ENCODE data around the gene MYL5.
"Not testable (repeated sequence)": the region's sequence is repeated elsewhere in the genome, so short reads cannot be mapped to it uniquely, and the experiment has no call there.

Gene MYL5

DNA sequence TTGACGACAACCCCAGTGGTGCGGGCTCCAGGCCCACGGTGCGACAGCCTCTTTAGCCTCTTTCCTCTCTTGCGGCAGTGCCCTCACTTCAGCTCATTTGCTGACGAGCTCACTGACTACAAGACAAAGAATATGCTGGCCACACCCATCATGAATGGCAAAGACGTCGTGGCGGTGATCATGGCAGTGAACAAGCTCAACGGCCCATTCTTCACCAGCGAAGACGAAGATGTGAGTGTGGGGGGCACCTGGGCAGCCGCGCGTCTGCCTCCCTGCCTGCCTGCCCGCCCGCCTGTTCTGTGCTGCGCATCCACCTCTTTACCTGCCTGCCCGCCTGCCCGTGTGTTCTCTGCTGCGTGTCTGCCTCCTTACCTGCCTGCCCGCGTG, 39.8 kb upstream of the MYL5 start:
- no peak for DNase-seq
- TF ChIP-seq, protein P1, sequence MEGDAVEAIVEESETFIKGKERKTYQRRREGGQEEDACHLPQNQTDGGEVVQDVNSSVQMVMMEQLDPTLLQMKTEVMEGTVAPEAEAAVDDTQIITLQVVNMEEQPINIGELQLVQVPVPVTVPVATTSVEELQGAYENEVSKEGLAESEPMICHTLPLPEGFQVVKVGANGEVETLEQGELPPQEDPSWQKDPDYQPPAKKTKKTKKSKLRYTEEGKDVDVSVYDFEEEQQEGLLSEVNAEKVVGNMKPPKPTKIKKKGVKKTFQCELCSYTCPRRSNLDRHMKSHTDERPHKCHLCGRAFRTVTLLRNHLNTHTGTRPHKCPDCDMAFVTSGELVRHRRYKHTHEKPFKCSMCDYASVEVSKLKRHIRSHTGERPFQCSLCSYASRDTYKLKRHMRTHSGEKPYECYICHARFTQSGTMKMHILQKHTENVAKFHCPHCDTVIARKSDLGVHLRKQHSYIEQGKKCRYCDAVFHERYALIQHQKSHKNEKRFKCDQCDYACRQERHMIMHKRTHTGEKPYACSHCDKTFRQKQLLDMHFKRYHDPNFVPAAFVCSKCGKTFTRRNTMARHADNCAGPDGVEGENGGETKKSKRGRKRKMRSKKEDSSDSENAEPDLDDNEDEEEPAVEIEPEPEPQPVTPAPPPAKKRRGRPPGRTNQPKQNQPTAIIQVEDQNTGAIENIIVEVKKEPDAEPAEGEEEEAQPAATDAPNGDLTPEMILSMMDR (IDR thresholded peaks at IDR 0.05): no peak
- no peaks in the 10 kb centered on the region for H3K36me3 ChIP-seq

DNA sequence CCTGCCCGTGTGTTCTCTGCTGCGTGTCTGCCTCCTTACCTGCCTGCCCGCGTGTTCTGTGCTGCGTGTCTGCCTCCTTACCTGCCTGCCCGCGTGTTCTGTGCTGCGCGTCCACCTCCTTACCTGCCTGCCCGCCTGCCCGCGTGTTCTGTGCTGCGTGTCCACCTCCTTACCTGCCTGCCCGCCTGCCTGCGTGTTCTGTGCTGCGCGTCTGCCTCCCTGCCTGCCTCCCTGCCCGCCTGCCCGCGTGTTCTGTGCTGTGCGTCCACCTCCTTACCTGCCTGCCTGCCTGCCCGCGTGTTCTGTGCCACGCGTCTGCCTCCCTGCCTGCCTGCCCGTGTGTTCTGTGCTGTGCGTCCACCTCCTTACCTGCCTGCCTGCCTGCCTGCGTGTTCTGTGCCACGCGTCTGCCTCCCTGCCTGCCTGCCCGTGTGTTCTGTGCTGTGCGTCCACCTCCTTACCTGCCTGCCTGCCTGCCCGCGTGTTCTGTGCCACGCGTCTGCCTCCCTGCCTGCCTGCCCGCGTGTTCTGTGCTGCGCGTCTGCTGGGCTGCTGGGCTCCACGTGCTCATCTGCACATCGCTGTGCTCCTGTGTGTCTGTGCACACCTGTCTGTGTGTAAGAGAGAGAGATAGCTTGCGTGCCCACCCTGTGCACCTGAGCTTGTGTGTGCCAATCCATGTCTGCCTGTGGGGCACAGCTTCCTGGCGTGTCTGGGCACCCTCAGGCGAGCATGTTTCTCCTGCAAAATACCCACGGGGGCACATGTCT, 39.1 kb upstream of the MYL5 start:
- H3K4me3 ChIP-seq; H3K4me1 ChIP-seq; H3K9me3 ChIP-seq; H3K27ac ChIP-seq; intact Hi-C loops (cut with DNase I; ENCODE audit: low total_unique reads); H3K36me3 ChIP-seq; DNase-seq: not testable (repeated sequence)
- peaks cover 0 to 23% of the 10 kb centered on the region in 2 donors for H3K27me3 ChIP-seq

More for the DNA sequence above, 39.8 kb upstream of the MYL5 start:
- peaks cover 0 to 9% (median 0%) of the 10 kb centered on the region in 3 donors for H3K9me3 ChIP-seq
- H3K27me3 ChIP-seq: peaks cover 0 to 26% of the 10 kb centered on the region in 2 donors
- no peak overlapping the region for H3K4me3 ChIP-seq
- H3K27ac ChIP-seq: no peak overlapping the region
- no peaks in the 10 kb centered on the region for H3K4me1 ChIP-seq
- intact Hi-C loops (cut with DNase I; ENCODE audit: low total_unique reads): no loop called here

DNA sequence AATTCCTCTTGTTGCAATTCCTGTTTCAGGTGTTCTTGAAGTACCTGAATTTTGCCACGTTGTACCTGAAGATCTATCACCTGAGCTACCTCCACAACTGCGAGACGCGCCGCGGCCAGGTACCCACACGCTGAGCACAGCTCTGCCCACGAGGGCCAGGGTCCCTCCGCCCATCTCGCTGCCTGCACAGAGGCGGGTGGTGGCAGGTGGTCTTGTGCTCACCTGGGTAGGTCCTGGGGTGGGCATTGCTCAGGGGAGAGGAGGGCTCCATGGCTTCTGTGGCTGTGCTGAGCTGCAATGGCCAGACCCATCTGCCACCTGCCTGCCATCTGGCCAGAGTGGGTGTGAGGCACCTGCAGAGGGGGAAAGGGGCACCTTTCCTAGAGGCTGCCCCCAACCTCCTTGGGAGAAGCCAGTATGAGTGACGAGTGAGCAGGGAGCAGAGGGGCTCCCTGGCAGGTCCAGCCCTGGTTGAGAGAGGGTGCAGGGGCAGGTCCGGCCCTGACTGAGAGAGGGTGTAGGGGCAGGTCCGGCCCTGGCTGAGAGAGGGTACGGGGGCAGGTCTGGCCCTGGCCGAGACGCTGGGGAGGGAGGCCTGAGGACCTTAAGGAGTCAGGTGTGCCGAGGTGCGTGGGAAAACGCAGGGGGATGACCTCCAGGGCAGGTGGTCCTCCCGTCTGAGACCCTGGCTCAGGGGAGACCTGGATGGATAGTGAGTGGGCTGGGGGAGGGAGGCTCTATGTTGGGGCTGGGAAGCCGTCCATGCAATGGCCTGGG, 38.3 kb upstream of the MYL5 start:
- Histone ChIP-seq H3K27ac (no peak overlapping the region), H3K36me3 (no peaks in the 10 kb centered on the region), H3K27me3 (peaks cover 0 to 27% of the 10 kb centered on the region in 2 donors), H3K4me3 (no peak overlapping the region), H3K9me3 (peaks cover 0 to 9% (median 0%) of the 10 kb centered on the region in 3 donors), H3K4me1 (no peaks in the 10 kb centered on the region)
- TF ChIP-seq, protein P1 (IDR thresholded peaks at IDR 0.05): no peak
- intact Hi-C loops (cut with DNase I; ENCODE audit: low total_unique reads): no loop called here
- peak in 1 of 2 donors; percentile 44 for DNase-seq

DNA sequence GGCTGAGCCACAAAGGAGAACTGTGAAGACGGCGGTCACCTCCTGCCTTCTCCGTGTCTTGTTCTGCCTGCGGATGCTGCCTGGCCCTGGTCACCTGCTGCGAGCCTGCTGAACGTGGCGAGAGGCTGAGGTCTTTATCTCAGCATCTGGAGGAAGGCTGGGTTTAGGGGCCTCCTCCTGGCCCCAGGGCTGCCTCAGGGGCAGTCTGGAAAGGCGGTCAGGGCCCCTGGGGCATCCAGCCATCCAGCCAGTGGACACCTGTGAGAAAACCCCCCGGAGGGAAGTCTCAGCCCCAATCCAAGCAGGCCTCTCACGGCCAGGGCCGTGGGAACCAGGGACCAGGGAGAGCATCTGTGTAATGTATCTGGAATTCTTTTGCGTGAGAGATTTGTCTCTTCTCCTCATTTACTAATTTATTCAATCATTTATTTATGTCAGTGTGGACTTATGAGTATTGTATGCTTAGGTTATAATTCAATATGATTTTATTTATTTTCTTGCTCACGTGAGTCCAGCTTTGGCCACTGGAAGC, 37.6 kb upstream of the MYL5 start:
- TF ChIP-seq, protein P1 (IDR thresholded peaks at IDR 0.05): no peak
- Histone ChIP-seq H3K36me3 (no peaks in the 10 kb centered on the region), H3K9me3 (peaks cover 0 to 13% (median 6%) of the 10 kb centered on the region in 3 donors), H3K27ac (no peak overlapping the region), H3K27me3 (peaks cover 0 to 27% of the 10 kb centered on the region in 2 donors), H3K4me1 (no peaks in the 10 kb centered on the region), H3K4me3 (no peak overlapping the region)
- peak in 1 of 2 donors; percentile 40 for DNase-seq
- intact Hi-C loops (cut with DNase I; ENCODE audit: low total_unique reads): no loop called here

DNA sequence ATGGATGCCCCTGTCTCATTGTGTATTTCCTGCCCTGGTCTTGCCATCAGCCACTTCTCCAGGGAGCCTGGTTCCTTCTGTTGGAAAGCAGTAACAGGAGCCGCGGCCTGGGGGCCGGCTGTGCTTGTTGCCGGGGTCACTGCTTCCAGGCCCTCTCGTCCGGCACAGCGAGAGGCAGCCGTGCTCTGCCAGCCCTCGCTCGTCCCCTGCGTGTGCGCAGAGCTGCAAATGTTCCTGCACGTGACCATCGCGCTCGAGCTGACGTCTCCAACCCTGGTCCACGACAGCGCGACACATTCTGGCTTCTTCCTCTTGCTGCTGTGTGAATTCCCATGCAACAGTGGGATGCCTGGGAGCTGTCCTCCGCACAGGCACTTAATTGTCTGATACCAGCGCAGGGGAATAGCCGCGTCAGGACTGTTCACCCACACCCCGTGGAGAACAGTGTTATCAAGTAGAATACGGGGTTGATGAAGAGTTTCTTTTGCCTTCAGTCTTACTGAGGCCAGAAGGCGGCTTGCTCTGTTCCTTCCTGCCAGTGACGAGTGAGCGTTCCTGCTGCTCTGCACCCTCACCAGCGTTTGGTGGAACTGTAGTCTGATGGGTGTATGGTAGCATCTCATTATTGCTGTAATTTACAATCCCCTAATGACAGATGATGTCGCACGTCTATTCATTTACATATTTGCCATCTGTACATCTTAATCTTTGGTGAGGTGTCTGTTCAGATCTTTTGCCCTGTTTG, 36.6 kb upstream of the MYL5 start:
- Histone ChIP-seq H3K4me3 (no peak overlapping the region), H3K27ac (no peak overlapping the region), H3K27me3 (peaks cover 0 to 27% of the 10 kb centered on the region in 2 donors), H3K9me3 (peaks cover 0 to 13% (median 12%) of the 10 kb centered on the region in 3 donors), H3K4me1 (no peaks in the 10 kb centered on the region), H3K36me3 (no peaks in the 10 kb centered on the region)
- TF ChIP-seq, protein P1 (IDR thresholded peaks at IDR 0.05): no peak
- DNase-seq: peak in 1 of 2 donors; percentile 20
- intact Hi-C loops (cut with DNase I; ENCODE audit: low total_unique reads): no loop called here

DNA sequence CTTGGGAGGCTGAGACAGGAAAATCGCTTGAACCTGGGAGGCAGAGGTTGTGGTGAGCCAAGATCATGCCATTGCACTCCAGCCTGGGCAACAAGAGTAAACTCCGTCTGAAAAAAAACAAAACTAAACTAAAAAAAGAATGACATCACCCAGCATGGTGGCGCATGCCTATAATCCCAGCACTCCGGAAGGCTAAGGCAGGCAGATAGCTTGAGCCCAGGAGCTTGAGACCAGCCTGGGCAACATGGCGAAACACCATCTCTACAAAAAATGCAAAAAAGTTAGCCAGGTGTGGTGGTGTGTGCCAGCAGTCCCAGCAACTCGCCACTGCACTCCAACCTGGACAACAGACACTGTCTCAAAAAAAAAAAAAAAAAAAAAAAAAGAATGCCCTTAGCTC, 32.0 kb upstream of the MYL5 start:
- H3K27ac ChIP-seq; DNase-seq; H3K4me3 ChIP-seq; H3K4me1 ChIP-seq; H3K36me3 ChIP-seq; intact Hi-C loops (cut with DNase I; ENCODE audit: low total_unique reads): not testable (repeated sequence)
- H3K27me3 ChIP-seq: peaks cover 0 to 17% of the 10 kb centered on the region in 2 donors
- peaks cover 0 to 13% (median 4%) of the 10 kb centered on the region in 3 donors for H3K9me3 ChIP-seq
